ENCODE measurements around the gene KRT75.

GRCh38 chr12:52391618-52392002 lies 42.6 kb downstream of the KRT75 start:
- TF ChIP-seq CTCF (IDR thresholded peaks at IDR 0.05): no peak
- TF ChIP-seq POLR2A (IDR thresholded peaks at IDR 0.05): no peak

Measured in testis (tissue), 2 donors.